ENCODE data around the gene MICU1.

MICU1 gene

DNA sequence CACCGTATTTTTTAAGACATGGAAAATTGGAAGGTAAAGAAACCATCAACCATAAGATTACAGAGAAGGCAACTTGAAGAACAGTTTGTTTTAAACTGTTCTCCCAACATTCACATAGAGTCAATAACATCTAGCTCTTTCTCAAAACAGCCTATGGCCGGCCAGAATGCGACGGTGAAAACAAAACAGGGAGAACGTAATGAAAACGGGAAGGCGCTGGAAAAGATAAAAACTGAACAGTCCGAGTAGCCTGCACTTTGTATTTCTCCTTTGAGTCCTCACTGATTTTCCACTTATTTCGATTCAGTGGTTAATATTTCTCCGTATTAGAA, 637 bp downstream of the MICU1 start:
- no peak for DNase-seq

DNA sequence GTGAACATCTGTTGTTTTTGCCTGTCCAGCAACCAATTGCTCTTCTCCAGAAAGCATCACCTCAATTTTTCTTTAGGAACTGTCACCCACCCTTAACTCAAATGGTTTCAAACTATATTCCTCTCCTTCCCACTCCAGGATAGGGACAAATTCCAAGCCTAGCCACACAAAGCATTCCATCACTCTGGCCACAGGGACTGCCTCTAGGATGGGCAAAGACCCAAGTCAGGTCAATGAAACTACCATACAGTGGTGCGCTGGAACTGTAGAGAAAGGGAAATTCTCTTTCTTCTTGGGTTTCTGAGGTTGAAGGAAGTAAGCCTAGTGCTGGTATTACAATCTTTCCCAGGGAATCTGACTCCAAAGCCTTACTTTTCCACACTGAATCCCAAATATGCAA, 3.6 kb downstream of the MICU1 start:
- no peak for DNase-seq

DNA sequence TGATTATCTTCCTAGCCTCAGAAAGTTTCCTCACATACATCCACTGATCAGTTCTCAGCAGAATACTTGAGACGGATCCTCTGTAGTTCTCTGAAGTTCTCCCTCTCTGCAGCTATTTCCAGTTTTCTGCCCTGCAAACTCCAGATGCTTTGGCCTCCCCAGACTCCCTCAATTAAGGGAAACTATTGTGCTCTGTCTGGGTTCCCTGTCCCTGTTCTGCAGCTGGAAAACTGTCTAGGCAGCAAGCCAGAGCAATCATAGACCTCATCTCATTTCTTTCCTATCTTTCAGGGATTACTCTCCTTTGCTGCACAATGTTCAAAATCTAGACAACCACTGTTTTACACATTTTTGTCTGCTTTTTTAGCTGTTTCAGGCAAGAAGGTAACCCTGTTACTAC, 9.2 kb downstream of the MICU1 start:
- DNase-seq = peak; percentile 57

DNA sequence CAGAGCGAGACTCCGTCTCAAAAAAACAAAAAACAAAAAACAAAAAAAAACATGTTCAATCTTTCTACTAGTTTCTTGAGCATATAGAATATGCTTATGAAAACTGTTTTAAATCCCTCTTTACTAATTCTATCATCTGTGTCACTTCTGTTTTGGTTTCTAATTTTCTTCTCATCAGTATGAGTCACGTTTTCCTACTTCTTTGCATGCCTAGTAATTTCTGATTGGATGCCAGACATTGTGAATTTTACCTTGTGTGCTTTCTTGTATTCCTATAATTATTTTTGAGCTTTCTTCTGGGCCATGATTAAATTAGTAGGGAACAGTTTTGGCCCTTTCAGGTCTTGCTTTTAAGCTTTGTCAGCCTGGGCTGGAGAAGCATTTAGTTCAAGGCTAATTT, 9.9 kb downstream of the MICU1 start:
- no peak for DNase-seq

DNA sequence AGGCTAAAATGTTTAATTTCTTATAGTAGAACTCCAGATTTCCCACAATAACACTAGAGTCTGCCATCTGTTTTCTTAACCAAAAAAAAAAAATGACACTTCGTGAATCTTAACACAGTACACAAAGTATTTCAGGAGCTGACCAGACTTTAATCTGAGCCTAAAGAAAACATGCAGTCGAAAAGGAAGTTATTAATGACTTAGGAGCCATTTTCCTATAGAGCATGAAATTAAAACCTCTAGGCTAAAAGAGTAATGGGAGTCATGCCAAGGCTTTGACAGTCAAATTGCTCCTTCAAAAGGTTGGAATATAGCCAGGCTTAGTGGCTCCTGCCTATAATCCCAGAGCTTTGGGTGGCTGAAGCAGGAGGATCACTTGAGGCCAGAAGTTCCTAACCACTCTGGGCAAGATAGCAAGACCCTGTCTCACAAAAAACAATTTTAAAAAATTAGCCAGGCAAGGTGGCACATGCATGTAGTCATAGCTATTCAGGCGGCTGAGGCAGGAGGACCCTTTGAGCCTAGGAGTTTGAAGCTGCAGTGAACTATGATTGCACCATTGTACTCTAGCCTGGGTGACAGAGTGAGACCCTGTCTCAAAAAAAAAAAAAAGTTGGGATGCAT, 13.6 kb downstream of the MICU1 start:
- no peak for DNase-seq

DNA sequence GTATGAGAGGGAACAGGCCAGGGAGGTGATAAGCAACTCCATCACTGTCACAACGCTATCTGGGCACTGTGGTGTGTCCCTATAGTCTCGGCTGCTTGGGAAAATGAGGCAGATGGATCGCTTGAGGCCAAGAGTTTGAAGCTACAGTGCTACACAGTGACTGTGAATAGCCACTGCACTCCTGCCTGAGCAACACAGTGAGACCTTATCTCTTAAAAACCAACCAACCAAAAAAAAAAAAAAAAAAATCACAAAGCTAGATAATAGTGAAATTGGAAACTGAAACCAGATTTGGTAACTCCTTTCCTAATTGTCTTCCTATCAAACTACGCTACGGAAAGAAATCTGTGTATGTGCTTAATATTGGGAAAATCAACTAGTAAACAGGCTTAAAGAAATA, 14.1 kb downstream of the MICU1 start:
- no peak for DNase-seq

DNA sequence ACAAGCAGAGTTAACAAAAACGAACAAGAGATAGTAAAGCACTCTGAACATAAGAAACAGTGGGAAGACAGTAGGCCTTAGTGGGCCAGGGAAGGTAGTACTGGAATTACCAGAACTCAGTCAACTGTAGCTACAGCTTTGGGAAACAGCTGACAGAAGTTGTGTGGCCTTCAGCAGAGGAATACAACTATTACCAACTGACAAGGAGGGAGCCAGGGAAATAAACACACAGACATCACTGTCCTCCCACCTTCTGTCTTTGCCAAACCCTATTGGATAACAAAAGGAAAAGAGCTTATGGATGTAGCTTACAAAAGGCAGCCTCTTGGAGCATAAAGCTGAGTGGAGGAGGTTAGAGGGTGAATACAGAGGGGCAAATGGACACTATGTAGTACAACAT, 15.4 kb downstream of the MICU1 start:
- no peak for DNase-seq

DNA sequence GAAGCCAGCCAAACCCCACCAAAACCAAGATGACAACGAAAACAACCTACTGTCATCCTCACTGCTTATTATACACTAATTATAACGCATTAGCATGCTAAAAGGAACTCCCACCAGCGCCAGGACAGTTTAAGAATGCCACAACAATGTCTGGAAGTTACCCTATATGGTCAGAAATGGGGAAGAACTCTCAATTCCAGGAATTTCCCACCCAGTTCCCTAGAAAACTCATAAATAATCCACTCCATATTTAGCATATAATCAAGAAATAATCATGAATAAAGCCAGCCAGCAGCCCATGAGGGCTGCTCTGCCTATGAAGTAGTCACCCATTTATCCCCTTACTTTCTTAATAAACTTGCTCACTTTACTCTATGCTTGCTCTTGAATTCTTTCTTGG, 20.8 kb downstream of the MICU1 start:
- DNase-seq = no peak

DNA sequence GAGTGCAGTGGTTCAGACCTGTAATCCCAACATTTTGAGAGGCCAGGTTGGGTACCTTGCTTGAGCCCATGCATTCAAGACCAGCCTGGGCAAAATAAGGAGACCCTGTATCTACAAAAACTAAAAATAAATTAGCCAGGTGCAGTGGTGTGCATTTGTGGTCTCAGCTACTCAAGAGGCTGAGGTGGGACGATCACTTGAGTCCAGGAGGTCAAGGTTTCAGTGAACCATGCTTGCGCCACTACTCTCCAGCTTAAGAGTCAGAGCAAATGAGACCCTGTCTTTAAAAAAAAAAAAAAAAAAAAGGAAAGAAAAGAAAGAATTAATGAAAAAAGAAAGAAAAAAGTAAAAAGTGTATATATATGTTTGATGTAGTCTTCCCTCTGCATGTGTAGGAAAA, 24.7 kb downstream of the MICU1 start:
- no peak for DNase-seq

DNA sequence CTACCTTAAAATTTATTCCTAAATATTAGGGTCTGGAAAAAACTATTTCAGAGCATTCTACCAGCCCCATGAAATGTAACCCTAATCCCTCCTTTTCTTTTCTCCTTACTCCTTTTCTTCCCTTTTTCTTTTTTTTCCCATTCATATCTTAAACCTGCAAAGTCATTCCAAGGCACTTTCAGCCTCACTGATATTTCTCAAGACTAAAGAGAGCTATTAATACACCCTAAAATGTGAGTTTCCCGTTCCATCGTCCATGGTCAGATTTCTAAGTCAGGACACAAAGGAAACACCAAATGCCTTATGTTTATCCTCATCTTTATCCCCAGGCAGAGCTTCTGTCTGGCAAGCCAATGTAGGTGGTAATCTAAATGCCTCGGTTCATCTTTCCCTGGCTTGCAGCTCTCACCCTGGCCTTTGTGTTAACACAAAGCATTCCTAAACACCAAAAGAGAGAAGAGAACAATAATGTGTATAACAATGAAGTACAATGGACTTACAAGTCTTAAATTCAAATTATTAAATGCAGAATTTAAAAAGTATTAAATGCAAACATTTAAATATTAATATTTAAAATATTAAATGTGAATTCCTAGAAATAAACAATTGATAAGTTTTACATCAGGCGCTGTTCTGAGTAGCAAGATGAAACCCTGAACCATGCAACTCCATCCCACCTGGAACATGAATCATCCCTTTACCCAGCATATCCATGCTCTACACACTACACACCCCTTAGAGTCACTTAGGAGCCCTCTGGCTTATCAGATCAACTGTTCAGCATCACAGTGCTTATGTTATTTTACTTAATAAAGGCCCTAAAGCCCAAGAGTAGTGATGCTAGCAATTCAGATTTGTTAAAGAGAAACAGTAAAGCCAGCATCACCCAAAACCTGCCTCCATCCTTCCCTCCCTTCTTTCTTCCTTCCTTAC, 26.8 kb downstream of the MICU1 start:
- no peak for DNase-seq

DNA sequence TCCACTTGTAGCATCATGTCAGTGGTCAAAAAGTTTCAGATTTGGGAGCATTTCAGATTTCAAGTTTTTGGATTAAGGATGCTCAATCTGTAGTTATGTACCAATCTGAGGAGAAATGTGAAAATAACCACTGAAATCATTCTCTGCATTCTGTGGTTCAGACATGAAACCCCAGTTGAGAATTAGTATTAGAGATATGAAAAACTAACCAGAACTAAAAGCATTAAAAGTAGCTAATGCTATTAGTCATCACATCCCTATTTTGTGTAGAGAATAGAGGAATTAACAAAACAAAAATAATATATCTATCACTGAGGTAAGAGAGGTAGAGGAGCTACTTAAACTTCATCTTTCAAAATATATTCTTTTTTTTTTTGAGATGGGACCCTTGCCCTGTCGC, 28.0 kb downstream of the MICU1 start:
- no peak for DNase-seq

DNA sequence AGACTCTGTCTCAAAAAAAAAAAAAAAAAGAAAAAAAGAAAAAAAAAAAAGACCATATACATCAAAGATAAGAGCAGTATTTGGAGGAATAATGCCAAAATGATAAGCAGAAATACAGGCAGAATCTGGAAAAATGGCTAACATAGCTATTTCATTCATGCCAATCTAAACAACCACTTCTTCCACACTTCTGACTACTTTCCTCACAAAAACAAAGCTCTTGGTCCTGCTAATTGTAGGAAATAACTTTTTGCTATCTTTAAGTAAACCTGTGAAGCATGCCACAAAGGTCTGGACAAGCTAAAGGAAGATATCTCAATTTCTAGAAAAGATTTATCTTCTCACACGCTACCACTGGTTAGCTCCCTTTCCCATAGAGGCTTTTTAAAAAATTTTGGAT, 30.4 kb downstream of the MICU1 start:
- no peak for DNase-seq

DNA sequence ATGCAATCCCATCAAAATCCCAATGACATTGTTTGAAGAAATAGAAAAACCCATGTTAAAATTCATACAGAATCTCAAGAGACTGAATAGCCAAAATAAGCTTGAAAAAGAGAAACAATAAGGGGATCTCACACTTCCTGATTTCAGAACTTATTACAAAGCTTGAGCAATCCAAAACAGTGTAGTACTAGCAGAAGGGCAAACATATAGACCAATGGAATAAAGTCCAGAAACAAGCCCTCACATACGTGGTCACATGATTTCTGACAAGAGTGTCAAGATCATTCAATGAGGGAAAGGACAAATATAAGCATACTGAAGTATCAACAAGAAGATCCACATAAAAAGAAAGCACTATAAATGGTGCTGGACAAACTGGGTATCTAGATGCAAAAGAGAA, 31.9 kb downstream of the MICU1 start:
- DNase-seq = no peak

DNA sequence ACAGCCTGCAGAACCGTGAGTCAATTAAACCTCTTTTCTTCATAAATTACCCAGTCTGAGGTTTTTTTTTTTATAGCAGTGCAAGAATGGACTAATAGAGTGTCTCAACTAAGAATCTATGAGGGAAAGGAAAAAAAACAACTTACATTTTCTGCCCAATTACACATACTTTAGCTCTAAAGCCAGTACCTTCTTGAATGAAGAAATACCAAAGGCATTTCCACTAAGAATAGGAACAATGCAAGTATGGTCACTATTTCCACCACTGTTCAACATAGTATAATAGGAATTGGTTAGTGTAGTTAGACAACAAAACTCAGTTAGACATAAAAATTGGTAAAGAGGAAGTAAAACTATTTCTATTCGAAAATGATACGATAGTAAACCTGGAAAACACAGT, 37.6 kb downstream of the MICU1 start:
- DNase-seq = no peak

DNA sequence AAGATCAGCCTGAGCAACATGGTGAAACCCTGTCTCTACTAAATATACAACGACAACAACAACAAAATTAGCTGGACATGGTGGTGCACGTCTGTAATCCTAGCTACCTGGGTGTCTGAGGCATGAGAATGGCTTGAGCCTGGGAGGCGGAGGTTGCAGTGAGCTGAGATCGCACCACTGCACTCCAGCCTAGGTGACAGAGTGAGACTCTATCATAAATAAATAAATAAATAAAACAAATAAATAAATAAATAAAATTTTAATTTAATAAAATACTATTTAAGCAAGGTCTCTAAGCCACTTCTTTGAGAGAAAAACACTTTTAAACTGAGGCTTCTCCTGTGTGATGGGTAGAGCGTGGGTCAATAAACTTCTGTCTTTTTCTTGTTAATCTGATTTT, 38.3 kb downstream of the MICU1 start:
- DNase-seq = no peak

DNA sequence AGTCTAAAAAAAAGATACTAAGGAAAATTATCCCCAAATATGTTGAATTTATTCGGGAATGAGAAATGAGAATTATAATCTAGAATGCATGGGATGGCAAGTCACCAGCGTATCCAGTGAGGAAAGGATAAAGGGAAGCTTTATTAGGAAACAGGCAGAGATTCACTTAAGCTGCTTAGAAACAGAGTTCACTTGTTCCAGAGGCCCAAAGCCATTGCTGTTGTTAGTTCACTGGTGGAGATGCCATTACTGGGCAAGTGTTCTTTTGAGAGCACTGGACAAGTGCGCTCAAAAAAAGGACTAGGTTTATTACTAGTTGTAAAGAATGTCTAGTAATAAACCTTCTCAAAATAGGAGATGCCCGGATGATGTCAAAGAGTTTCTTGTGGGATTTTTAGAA, 51.2 kb downstream of the MICU1 start:
- no peak for DNase-seq

DNA sequence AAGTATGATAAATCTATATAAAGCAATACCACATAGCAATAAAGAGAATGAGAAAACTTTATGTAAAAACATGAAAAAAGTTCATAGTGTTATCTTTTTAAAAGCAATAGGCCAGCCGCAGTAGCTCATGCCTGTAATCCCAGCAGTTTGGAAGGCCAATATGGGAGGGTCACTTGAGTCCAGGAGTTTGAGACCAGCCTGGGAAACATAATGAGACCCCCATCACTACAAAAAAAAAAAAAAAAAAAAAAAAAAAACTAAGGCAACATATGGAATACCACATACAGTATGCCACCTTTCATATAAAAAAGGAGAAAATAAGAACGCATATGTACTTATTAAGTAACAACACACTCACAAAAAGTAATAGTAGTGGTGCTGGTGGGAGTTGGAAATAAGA, 52.8 kb downstream of the MICU1 start:
- DNase-seq = no peak

DNA sequence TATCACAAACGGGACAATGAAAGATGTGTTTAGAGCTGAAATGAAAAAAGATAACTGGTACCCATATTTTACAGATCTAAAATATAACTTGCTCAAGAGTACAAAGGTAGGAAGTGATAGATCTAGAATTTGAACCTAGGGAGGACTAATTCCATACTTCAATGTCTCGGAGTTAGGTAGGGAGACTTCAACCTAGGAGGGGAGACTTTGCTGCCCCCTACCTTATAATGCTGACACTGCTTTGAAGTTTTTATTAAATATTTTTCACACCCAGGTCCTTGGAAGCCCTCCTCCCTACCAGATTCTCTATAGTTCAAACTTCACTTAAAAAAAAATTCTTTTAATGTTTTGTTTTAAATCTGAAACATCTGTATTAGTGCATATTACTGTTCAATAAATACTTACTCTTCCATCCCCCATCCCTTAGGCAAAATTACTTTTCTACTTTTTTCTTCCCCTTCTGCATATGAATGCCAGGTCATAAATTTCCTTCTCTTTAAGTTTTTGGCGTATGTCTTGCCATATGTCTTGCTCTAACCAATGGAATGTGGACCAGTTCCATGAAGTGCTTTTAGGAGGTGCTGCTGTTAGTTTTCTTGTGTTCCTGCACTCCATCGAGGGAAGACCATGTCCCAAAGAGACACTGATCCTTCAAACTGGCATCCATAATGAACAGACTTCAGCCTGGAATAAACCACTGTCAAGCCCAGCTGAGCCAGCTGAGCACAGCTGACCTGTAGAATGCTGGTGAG, 57.8 kb downstream of the MICU1 start:
- DNase-seq = no peak

DNA sequence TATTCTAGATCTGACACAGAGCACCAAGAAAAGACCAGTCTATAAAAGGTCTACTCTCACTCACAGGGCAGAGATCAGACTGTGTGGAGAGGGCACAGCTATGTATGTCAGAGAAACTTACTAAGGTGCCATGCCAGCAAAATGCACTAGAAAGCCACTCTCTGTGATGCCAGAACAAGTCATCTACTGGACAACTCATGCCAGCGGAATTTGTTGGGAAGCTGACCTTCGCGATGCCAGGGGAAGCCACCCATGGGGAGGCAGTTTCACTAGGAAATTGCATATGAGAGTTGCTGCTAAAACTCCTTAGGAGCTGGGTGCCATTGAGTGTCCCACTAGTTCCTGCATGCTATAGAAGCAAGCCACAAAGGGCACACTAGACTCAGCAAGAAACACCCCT, 58.5 kb downstream of the MICU1 start:
- DNase-seq = no peak

DNA sequence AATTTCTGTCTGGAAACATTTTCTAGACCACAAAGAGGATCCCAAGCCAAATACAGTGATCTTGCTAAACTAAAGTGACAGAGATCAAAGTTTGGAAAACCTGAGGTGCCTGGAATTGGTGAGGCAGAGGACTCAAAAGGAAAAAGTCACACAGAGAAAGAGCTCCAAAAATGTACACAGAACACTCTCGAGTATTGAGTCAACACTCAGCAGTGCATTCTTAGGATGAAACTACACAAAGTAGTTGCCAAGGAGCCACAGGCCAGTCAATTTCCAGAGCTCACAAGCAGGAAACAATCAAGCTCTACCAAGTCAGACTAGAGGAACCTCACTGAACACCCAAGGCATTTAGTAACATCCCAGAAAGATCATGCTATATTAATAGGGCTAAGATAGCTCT, 61.3 kb downstream of the MICU1 start:
- DNase-seq = no peak

DNA sequence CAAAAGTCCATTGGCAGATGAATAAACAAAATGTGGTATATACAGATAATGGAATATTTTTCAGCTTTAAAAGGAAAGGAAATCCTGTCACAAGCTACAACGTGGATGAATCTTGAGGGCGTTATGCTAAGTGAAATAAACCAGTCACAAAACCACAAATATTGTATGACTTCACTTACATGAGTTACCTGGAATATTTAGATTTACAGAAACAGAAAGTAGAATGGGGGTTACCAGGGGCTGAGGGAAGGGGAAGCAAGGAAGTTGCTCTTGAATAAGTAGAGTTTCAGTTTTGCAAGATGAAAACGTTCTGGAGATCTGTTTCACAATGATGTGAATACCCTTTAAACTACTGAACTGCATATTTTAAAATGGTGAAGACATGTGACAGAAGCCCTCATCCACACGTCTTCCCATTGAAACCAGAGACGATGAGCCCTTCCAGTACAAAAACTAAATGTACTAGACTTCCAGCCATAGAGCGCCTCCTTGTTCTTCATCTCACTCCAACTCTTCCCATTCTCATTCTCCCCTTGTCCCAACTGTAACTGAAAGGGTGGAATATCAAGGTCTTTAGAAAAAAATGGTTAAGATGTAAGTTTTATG, 62.4 kb downstream of the MICU1 start:
- no peak for DNase-seq

DNA sequence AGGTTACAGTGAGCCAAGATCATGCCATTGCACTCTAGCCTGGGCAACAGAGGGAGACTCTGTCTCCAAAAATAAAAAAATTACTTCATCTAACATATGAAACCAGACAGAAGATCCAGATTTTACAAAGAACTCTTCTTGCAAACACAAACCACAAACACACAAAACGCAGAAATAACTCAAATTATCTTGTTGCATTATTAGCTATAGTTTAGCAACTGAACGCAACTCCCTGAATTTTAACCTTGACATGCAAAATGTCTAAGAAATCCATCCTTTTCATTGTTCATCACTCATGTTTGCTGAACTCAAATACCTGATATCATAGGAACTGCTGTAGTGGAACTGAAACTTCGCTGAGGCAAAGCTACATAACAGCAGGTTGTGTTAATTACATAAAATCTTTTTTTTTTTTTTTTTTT, 64.1 kb downstream of the MICU1 start:
- no peak for DNase-seq

DNA sequence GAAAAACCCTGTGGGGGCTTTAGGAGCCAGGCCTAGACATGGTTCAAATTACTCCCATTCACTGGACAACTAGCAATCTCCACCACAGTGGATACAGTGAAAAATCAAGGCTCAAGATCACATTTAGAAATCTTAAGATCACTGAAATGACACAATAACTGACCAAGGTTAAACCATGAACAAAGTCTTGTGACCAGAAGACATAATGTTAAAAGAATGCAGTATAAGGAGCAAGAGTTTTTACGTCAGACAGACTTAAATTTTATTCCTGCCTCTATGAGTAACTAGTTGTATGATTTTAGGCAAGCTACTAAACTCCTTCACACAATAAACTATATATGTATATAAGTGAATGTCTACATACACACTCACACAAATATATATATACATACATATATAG, 68.5 kb downstream of the MICU1 start:
- no peak for DNase-seq

DNA sequence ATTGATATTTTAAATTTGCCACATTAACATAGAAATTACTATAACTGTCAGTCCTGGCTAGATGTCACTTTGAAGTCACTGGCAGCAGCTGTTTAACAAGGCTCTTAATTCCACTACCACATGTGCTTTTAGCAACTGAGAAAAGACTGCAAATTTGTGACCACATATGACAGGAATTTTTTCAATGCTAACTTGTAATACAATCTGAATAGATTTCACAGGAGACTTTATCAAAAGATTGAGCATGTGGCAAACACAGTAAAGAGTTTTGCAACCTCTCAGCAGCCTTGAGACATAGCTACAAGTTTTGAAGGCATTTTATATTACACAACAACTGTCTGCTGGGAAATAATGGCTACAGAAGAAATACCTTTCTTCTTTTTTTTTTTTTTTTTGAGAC, 73.0 kb downstream of the MICU1 start:
- no peak for DNase-seq

All from femur (tissue), 1 donor.